GM08714 (cell line): Measurements from ENCODE around the gene FADD.
"Not testable (repeated sequence)": the region's sequence is repeated elsewhere in the genome, so short reads cannot be mapped to it uniquely, and the experiment has no call there.

Experiments used
- H3K4me3 ChIP-seq: fragments of 200-500 bp; sonication (Bioruptor generic); 2 replicates; pipeline ENCODE4 v1.5.1; 2014; ENCODE audit warnings: mild to moderate bottlenecking, low read length, inconsistent platforms
- ZNF274 ChIP-seq: IDR thresholded peaks from 2 replicates; pipeline ENCODE4 v1.6.1; 2012; ENCODE audit warnings: mild to moderate bottlenecking, low read depth, low read length

Gene FADD

DNA sequence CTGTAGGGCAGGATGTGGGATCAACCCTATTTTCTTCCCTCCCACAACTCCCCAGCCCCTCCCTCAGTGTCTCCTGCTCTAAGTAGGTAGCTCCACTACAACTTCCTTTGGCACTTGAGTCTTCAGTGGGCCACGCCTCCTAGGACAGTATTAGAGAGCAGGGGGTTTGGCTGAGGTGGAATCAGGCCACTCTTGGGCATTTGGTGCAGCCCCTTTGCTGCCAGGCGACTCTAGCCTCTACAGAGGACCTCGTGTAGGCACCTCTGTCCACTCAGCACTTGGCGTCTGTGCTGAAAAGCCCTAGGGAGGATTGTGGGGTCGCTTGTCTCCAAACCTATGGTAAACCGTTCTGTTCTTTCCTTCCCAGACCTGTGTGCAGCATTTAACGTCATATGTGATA, 2.7 kb downstream of the FADD start:
- TF ChIP-seq ZNF274, result no peak
- no peak overlapping the region for H3K4me3 ChIP-seq

DNA sequence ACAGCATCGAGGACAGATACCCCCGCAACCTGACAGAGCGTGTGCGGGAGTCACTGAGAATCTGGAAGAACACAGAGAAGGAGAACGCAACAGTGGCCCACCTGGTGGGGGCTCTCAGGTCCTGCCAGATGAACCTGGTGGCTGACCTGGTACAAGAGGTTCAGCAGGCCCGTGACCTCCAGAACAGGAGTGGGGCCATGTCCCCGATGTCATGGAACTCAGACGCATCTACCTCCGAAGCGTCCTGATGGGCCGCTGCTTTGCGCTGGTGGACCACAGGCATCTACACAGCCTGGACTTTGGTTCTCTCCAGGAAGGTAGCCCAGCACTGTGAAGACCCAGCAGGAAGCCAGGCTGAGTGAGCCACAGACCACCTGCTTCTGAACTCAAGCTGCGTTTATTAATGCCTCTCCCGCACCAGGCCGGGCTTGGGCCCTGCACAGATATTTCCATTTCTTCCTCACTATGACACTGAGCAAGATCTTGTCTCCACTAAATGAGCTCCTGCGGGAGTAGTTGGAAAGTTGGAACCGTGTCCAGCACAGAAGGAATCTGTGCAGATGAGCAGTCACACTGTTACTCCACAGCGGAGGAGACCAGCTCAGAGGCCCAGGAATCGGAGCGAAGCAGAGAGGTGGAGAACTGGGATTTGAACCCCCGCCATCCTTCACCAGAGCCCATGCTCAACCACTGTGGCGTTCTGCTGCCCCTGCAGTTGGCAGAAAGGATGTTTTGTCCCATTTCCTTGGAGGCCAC, 3.3 kb downstream of the FADD start:
- no peak for TF ChIP-seq ZNF274
- no peak overlapping the region for H3K4me3 ChIP-seq

- H3K4me3 ChIP-seq, result no peak overlapping the region
- TF ChIP-seq ZNF274, result no peak
These were observed 3.9 kb downstream of the FADD start for GRCh38 chr11:70206982-70207376.

GRCh38 chr11:70207531-70208131, 4.5 kb downstream of the FADD start:
- TF ChIP-seq ZNF274, result no peak
- no peak overlapping the region for H3K4me3 ChIP-seq

DNA sequence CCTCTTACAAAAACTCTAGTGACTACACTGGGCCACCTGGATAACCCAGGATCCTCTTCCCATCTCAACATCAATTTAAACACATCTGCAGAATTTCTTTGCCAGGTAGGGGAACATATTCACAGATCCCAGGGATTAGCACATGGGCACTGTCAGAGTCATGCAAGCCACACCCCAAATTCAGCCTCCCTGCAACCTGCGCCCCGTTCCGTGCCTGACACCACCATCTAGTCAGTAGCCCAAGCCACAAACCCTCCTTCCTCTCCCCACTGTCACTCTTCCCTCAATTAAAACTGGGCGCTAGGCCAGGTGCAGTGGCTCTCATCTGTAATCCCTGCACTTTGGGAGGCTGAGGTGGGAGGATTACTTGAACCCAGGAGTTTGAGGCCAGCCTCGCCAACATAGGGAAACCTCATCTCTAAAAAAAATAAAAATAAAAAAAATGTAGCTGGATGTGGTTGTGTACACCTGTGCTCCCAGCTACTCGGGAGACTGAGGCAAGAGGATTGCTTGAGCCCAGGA, 6.4 kb downstream of the FADD start:
- TF ChIP-seq ZNF274, result no peak
- H3K4me3 ChIP-seq, result no peak overlapping the region

DNA sequence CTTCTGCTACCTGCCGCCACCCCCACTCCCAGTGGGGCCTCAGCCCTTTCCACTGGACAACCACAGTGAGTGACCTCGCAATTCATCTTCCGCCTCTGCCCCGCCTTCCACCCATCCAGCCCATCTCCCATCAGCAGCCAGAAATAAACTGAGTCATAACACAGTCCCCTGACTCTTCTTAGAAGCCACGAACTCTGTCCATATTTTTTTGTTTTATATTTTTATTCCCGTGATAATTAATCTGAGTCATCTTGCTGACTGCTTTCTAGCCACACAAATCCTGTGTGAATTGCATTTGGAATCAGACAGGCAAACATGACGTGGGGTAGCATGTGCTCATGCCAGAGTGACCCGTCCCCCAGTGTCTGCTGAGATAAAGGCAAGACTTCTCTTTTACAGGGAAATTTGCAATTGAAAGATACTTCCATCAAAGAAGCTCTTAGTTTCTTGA, 7.0 kb downstream of the FADD start:
- no peak for TF ChIP-seq ZNF274
- no peak overlapping the region for H3K4me3 ChIP-seq

GRCh38 chr11:70210530-70210929, 7.4 kb downstream of the FADD start:
- TF ChIP-seq ZNF274, result no peak

GRCh38 chr11:70212227-70212811, 9.2 kb downstream of the FADD start:
- no peak overlapping the region for H3K4me3 ChIP-seq
- no peak for TF ChIP-seq ZNF274

More at GRCh38 chr11:70210530-70210929, 7.4 kb downstream of the FADD start:
- no peak overlapping the region for H3K4me3 ChIP-seq

- not testable (repeated sequence) for H3K4me3 ChIP-seq
These were observed 14.3 kb downstream of the FADD start for GRCh38 chr11:70217388-70217787.

GRCh38 chr11:70218076-70218475, 15.0 kb downstream of the FADD start:
- not testable (repeated sequence) for H3K4me3 ChIP-seq

- no peak for TF ChIP-seq ZNF274
- no peak overlapping the region for H3K4me3 ChIP-seq
These were observed 17.0 kb downstream of the FADD start for GRCh38 chr11:70220136-70220535.

GRCh38 chr11:70220920-70221319, 17.8 kb downstream of the FADD start:
- no peak for TF ChIP-seq ZNF274
- H3K4me3 ChIP-seq, result no peak overlapping the region

- TF ChIP-seq ZNF274, result no peak
- no peak overlapping the region for H3K4me3 ChIP-seq
These were observed 22.6 kb downstream of the FADD start for GRCh38 chr11:70225681-70226177.

- no peak for TF ChIP-seq ZNF274
- no peak overlapping the region for H3K4me3 ChIP-seq
These were observed 23.1 kb downstream of the FADD start for GRCh38 chr11:70226183-70226582.

DNA sequence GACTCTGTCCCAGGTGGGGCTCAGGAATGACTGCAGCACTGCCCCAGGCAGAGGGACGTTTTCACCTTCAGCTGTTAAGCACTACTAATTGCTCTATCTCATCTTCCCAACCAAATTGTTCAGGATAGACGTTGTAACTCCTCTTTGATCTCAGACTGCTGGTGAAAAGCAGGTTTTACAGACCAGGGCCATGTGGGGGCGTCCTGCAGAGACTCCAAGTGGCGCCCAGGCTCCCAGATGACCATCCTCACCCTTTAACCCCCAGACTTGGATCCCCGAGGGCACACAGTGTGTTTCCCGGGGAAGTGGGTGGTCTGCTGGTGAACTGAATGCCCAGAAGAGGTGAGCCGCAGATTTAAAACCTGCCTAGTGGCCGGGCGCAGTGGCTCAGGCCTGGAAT, 23.9 kb downstream of the FADD start:
- TF ChIP-seq ZNF274, result no peak
- H3K4me3 ChIP-seq, result no peak overlapping the region
